ENCODE data around the gene BORCS5.

DNA sequence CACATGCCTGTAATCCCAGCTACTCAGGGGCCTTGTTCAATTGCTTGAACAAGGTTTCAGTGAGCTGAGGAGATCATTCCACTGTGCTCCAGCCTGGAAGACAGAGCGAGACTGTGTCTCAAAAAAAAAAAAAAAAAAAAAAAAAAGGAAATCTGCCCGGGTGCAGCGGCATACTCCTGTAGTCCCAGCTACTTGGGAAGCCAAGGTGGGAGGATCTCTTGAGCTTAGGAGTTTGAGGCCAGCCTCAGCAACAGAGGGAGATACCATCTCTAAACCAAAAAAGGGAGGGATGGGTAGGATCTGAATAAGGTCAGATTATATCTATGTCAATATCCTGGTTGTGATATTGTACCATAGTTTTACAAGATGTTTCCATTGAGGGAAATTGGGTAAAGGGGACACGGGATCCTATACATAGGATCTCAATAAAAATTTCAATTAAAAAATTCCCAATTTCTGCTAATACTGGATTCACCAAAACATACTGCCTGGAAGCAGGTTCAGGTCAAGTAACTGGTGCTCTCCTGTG, 76.4 kb downstream of the BORCS5 start:
- no peak for TF ChIP-seq CSDC2 (CRISPR knock-in tag; IDR thresholded peaks at IDR 0.05)
- no peak for TF ChIP-seq RARB (CRISPR knock-in tag; IDR thresholded peaks at IDR 0.05)
- no peak for TF ChIP-seq GLIS3 (CRISPR knock-in tag; IDR thresholded peaks at IDR 0.05)
- no peak for TF ChIP-seq ARNTL (CRISPR knock-in tag; IDR thresholded peaks at IDR 0.05; ENCODE audit: borderline replicate concordance, low read depth)
- TF ChIP-seq, protein P1, sequence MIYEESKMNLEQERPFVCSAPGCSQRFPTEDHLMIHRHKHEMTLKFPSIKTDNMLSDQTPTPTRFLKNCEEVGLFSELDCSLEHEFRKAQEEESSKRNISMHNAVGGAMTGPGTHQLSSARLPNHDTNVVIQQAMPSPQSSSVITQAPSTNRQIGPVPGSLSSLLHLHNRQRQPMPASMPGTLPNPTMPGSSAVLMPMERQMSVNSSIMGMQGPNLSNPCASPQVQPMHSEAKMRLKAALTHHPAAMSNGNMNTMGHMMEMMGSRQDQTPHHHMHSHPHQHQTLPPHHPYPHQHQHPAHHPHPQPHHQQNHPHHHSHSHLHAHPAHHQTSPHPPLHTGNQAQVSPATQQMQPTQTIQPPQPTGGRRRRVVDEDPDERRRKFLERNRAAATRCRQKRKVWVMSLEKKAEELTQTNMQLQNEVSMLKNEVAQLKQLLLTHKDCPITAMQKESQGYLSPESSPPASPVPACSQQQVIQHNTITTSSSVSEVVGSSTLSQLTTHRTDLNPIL (CRISPR knock-in tag; IDR thresholded peaks at IDR 0.05; ENCODE audit: low read depth), result no peak
- TF ChIP-seq ZFP30 (CRISPR knock-in tag; IDR thresholded peaks at IDR 0.05), result no peak
- TF ChIP-seq, protein P2, sequence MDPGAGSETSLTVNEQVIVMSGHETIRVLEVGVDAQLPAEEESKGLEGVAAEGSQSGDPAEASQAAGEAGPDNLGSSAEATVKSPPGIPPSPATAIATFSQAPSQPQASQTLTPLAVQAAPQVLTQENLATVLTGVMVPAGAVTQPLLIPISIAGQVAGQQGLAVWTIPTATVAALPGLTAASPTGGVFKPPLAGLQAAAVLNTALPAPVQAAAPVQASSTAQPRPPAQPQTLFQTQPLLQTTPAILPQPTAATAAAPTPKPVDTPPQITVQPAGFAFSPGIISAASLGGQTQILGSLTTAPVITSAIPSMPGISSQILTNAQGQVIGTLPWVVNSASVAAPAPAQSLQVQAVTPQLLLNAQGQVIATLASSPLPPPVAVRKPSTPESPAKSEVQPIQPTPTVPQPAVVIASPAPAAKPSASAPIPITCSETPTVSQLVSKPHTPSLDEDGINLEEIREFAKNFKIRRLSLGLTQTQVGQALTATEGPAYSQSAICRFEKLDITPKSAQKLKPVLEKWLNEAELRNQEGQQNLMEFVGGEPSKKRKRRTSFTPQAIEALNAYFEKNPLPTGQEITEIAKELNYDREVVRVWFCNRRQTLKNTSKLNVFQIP (CRISPR knock-in tag; IDR thresholded peaks at IDR 0.05; ENCODE audit: borderline replicate concordance, low read depth), result no peak
- TF ChIP-seq, protein P3, sequence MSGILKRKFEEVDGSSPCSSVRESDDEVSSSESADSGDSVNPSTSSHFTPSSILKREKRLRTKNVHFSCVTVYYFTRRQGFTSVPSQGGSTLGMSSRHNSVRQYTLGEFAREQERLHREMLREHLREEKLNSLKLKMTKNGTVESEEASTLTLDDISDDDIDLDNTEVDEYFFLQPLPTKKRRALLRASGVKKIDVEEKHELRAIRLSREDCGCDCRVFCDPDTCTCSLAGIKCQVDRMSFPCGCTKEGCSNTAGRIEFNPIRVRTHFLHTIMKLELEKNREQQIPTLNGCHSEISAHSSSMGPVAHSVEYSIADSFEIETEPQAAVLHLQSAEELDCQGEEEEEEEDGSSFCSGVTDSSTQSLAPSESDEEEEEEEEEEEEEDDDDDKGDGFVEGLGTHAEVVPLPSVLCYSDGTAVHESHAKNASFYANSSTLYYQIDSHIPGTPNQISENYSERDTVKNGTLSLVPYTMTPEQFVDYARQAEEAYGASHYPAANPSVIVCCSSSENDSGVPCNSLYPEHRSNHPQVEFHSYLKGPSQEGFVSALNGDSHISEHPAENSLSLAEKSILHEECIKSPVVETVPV (CRISPR knock-in tag; IDR thresholded peaks at IDR 0.05), result no peak
- no peak for TF ChIP-seq PPARA (CRISPR knock-in tag; IDR thresholded peaks at IDR 0.05; ENCODE audit: borderline replicate concordance)
- TF ChIP-seq ZNF8 (CRISPR knock-in tag; IDR thresholded peaks at IDR 0.05), result no peak
- no peak for TF ChIP-seq ISL1 (CRISPR knock-in tag; IDR thresholded peaks at IDR 0.05)
- TF ChIP-seq SNAI2 (CRISPR knock-in tag; IDR thresholded peaks at IDR 0.05), result no peak
- no peak for TF ChIP-seq TCF4 (CRISPR knock-in tag; IDR thresholded peaks at IDR 0.05; ENCODE audit: borderline replicate concordance)
- TF ChIP-seq ZNF565 (CRISPR knock-in tag; conservative IDR thresholded peaks at IDR 0.05; ENCODE audit: low read depth), result no peak

Measured in SK-N-SH treated with all-trans-retinoic acid at 6 μM for 48 hours (cell line).